Suprapubic skin (tissue), 3 donors: ENCODE measurements around the gene GBGT1.

ENCODE experiments used
- CTCF ChIP-seq, 2 donors: fragments of 200-600 bp in 1 of 2; fragments of 450-650 bp in 1 of 2; sonication (generic) in 1 of 2; IDR thresholded peaks; one replicate each; pipeline ENCODE4 v1.5.1; 2016 to 2019; ENCODE audit warnings: antibody characterized with exemption in 2 of 2, mild to moderate bottlenecking in 1 of 2, moderate library complexity in 1 of 2
- POLR2AphosphoS5 ChIP-seq, 3 donors: sonication (generic); formaldehyde crosslinking; IDR thresholded peaks; one replicate each; pipeline ENCODE4 v1.6.1; 2017; ENCODE audit warnings: antibody characterized with exemption in 3 of 3

- TF ChIP-seq CTCF (IDR thresholded peaks at IDR 0.05) (no peak), POLR2AphosphoS5 (IDR thresholded peaks at IDR 0.05) (peak; percentile 19 to 86 (median 59))
These were observed 29.9 kb downstream of the GBGT1 start for GRCh38 chr9:133133681-133134387.
